WTC11 (cell line): ENCODE results near the gene CBFA2T3.

Source experiments
- ATF1 ChIP-seq: sonication (generic); formaldehyde crosslinking; IDR thresholded peaks from 2 replicates; pipeline ENCODE4 v1.8.1; 2023; ENCODE audit warnings: mild to moderate bottlenecking, moderate library complexity, missing genetic modification reagents
- CREM ChIP-seq: sonication (generic); formaldehyde crosslinking; IDR thresholded peaks from 2 replicates; pipeline ENCODE4 v1.8.1; 2022; ENCODE audit warnings: mild to moderate bottlenecking, missing genetic modification reagents, moderate library complexity
- E2F4 ChIP-seq: sonication (generic); formaldehyde crosslinking; IDR thresholded peaks from 2 replicates; pipeline ENCODE4 v1.8.1; 2022; ENCODE audit warnings: low read depth, mild to moderate bottlenecking, moderate library complexity, missing genetic modification reagents, borderline replicate concordance
- JUN ChIP-seq: sonication (generic); formaldehyde crosslinking; IDR thresholded peaks from 2 replicates; pipeline ENCODE4 v1.8.0; 2023; ENCODE audit warnings: mild to moderate bottlenecking, missing genetic modification reagents
- TEAD4 ChIP-seq: sonication (generic); formaldehyde crosslinking; IDR thresholded peaks from 2 replicates; pipeline ENCODE4 v1.8.0; 2022; ENCODE audit warnings: mild to moderate bottlenecking, missing genetic modification reagents
- USF1 ChIP-seq: sonication (generic); formaldehyde crosslinking; IDR thresholded peaks from 2 replicates; pipeline ENCODE4 v1.8.0; 2022; ENCODE audit warnings: mild to moderate bottlenecking, missing genetic modification reagents
- ZNF317 ChIP-seq: sonication (generic); formaldehyde crosslinking; IDR thresholded peaks from 2 replicates; pipeline ENCODE4 v1.8.1; 2023; ENCODE audit warnings: low read depth, mild to moderate bottlenecking, moderate library complexity, missing genetic modification reagents, borderline replicate concordance
- ZNF396 ChIP-seq: fragments of 250-450 bp; sonication (Bioruptor Pico); IDR thresholded peaks from 2 replicates; pipeline ENCODE4 v1.8.0; 2021; ENCODE audit warnings: mild to moderate bottlenecking, moderate library complexity, borderline replicate concordance
- ZNF425 ChIP-seq: fragments of 250-450 bp; sonication (Bioruptor Pico); conservative IDR thresholded peaks from 2 replicates; pipeline ENCODE4 v1.9.0; 2021; ENCODE audit warnings: mild to moderate bottlenecking
- TF ChIP-seq, protein P1 (sequence below): fragments of 200-600 bp; IDR thresholded peaks from 2 replicates; pipeline ENCODE4 v1.8.0; 2022; ENCODE audit warnings: antibody characterized with exemption
- TF ChIP-seq, protein P2 (sequence below): sonication (generic); formaldehyde crosslinking; IDR thresholded peaks from 2 replicates; pipeline ENCODE4 v1.8.0; 2022; ENCODE audit warnings: mild to moderate bottlenecking, missing genetic modification reagents

- TF ChIP-seq ZNF425 (no peak), JUN (CRISPR knock-in tag) (no peak), CREM (no peak), E2F4 (CRISPR knock-in tag) (no peak), ZNF317 (no peak), ATF1 (CRISPR knock-in tag) (no peak), TEAD4 (CRISPR knock-in tag) (no peak), ZNF396 (CRISPR knock-in tag) (no peak), USF1 (CRISPR knock-in tag) (no peak)
- TF ChIP-seq, protein P1, sequence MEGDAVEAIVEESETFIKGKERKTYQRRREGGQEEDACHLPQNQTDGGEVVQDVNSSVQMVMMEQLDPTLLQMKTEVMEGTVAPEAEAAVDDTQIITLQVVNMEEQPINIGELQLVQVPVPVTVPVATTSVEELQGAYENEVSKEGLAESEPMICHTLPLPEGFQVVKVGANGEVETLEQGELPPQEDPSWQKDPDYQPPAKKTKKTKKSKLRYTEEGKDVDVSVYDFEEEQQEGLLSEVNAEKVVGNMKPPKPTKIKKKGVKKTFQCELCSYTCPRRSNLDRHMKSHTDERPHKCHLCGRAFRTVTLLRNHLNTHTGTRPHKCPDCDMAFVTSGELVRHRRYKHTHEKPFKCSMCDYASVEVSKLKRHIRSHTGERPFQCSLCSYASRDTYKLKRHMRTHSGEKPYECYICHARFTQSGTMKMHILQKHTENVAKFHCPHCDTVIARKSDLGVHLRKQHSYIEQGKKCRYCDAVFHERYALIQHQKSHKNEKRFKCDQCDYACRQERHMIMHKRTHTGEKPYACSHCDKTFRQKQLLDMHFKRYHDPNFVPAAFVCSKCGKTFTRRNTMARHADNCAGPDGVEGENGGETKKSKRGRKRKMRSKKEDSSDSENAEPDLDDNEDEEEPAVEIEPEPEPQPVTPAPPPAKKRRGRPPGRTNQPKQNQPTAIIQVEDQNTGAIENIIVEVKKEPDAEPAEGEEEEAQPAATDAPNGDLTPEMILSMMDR, result no peak
- TF ChIP-seq, protein P2, sequence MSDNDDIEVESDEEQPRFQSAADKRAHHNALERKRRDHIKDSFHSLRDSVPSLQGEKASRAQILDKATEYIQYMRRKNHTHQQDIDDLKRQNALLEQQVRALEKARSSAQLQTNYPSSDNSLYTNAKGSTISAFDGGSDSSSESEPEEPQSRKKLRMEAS (CRISPR knock-in tag), result no peak
Observed at GRCh38 chr16:88962478-88963152, 14.4 kb downstream of the CBFA2T3 start.
